GM12865 (cell line): ENCODE data around the gene TMEM120A.

Experiments used
- DNase-seq: peaks from one replicate; pipeline ENCODE4 v3.0.0; 2010; ENCODE audit warnings: low read depth
- H3K4me3 ChIP-seq: 2 replicates; pipeline ENCODE4 v1.5.1; 2011; ENCODE audit warnings: mild to moderate bottlenecking, low read depth, low read length, control low read depth
- CTCF ChIP-seq: IDR thresholded peaks from 2 replicates; pipeline ENCODE4 v1.5.1; 2011; ENCODE audit warnings: low read length, control low read depth, low read depth, inconsistent platforms; ENCODE audit not compliant: insufficient read depth; ENCODE audit errors: missing control alignments

The TMEM120A gene

GRCh38 chr7:75963381-75963995 lies 30.9 kb downstream of the TMEM120A start:
- TF ChIP-seq CTCF: no peak
- no peak for DNase-seq

GRCh38 chr7:75962607-75963380 lies 31.6 kb downstream of the TMEM120A start:
- TF ChIP-seq CTCF: no peak
- no peak for DNase-seq
- H3K4me3 ChIP-seq: no peak overlapping the region

More at GRCh38 chr7:75963381-75963995, 30.9 kb downstream of the TMEM120A start:
- H3K4me3 ChIP-seq: no peak overlapping the region

GRCh38 chr7:75961218-75961617 lies 33.2 kb downstream of the TMEM120A start:
- no peak for DNase-seq
- H3K4me3 ChIP-seq: no peak overlapping the region
- no peak for TF ChIP-seq CTCF

GRCh38 chr7:75960372-75960771 lies 34.0 kb downstream of the TMEM120A start:
- H3K4me3 ChIP-seq: no peak overlapping the region
- TF ChIP-seq CTCF: no peak
- DNase-seq: no peak

GRCh38 chr7:75958802-75959543 lies 35.4 kb downstream of the TMEM120A start:
- TF ChIP-seq CTCF: no peak
- no peak for DNase-seq
- no peak overlapping the region for H3K4me3 ChIP-seq

GRCh38 chr7:75957021-75957736 lies 37.2 kb downstream of the TMEM120A start:
- TF ChIP-seq CTCF: no peak
- DNase-seq: no peak
- H3K4me3 ChIP-seq: no peak overlapping the region
